ENCODE data around the gene PGM3. TPM values are rescaled to one million over a fixed set of nuclear protein-coding genes. Genes with fewer than 3 reads are reported as not detected.

PGM3 gene
- polyA plus RNA-seq (2013, experiment 1 of 4) = 48.3 TPM
- polyA plus RNA-seq (2013, experiment 2 of 4) = 51.0 TPM
- 47.0 TPM for polyA plus RNA-seq (2013, experiment 3 of 4)
- polyA plus RNA-seq (2013, experiment 4 of 4) = 48.6 TPM

- peak within 1 kb of the TSS; percentile 65 for H3K27ac ChIP-seq (ENCODE audit: insufficient read depth, low read depth, low read length, poor library complexity, severe bottlenecking)
- H3K36me3 ChIP-seq (ENCODE audit: control insufficient read depth, insufficient read depth, low read length) = peaks cover 14% of the 10 kb centered on the region
- H3K27me3 ChIP-seq (ENCODE audit: control insufficient read depth, insufficient read depth, low read length, poor library complexity, severe bottlenecking) = no peaks in the 10 kb centered on the region
- peaks cover 2% of the 10 kb centered on the region for H3K4me1 ChIP-seq (ENCODE audit: control insufficient read depth, insufficient read depth, low read length)
- no peaks in the 10 kb centered on the region for H3K9me3 ChIP-seq (ENCODE audit: control insufficient read depth, low read length)
- WGBS, 2 experiments = 0% methylated on average over 88 of the region's 88 CpGs
- peak within 1 kb of the TSS; percentile 93 for H3K4me3 ChIP-seq (ENCODE audit: insufficient read depth, low read depth, low read length)
Measured at GRCh38 chr6:83192871-83193746, at the start of gene PGM3, which contains the start of gene RWDD2A. PGM3 (minus strand) TSS chr6:83193265; CDS start chr6:83191012, 2,253 bp downstream. RWDD2A (plus strand) TSS chr6:83193357; CDS start chr6:83194452, 1,095 bp downstream.

- 90 to 100% methylated on average over 1 of the region's 1 CpG for WGBS, 2 experiments
- Histone ChIP-seq H3K4me3 (ENCODE audit: insufficient read depth, low read depth, low read length) (no peak overlapping the region), H3K27me3 (ENCODE audit: control insufficient read depth, insufficient read depth, low read length, poor library complexity, severe bottlenecking) (no peaks in the 10 kb centered on the region), H3K36me3 (ENCODE audit: control insufficient read depth, insufficient read depth, low read length) (no peaks in the 10 kb centered on the region), H3K4me1 (ENCODE audit: control insufficient read depth, insufficient read depth, low read length) (no peaks in the 10 kb centered on the region), H3K27ac (ENCODE audit: insufficient read depth, low read depth, low read length, poor library complexity, severe bottlenecking) (no peak overlapping the region), H3K9me3 (ENCODE audit: control insufficient read depth, low read length) (no peaks in the 10 kb centered on the region)
Measured at GRCh38 chr6:83231146-83231545, 38.1 kb upstream of the PGM3 start.

GRCh38 chr6:83226517-83226916 lies 33.5 kb upstream of the PGM3 start:
- Histone ChIP-seq H3K4me1 (ENCODE audit: control insufficient read depth, insufficient read depth, low read length) (no peaks in the 10 kb centered on the region), H3K4me3 (ENCODE audit: insufficient read depth, low read depth, low read length) (no peak overlapping the region), H3K27ac (ENCODE audit: insufficient read depth, low read depth, low read length, poor library complexity, severe bottlenecking) (no peak overlapping the region), H3K9me3 (ENCODE audit: control insufficient read depth, low read length) (no peaks in the 10 kb centered on the region), H3K36me3 (ENCODE audit: control insufficient read depth, insufficient read depth, low read length) (no peaks in the 10 kb centered on the region), H3K27me3 (ENCODE audit: control insufficient read depth, insufficient read depth, low read length, poor library complexity, severe bottlenecking) (no peaks in the 10 kb centered on the region)
- no CpG with 5 or more reads among the region's 1 CpG for WGBS, 2 experiments

- 60 to 67% methylated on average over 3 of the region's 3 CpGs for WGBS, 2 experiments
- no peaks in the 10 kb centered on the region for H3K4me1 ChIP-seq (ENCODE audit: control insufficient read depth, insufficient read depth, low read length)
- no peaks in the 10 kb centered on the region for H3K9me3 ChIP-seq (ENCODE audit: control insufficient read depth, low read length)
- H3K27ac ChIP-seq (ENCODE audit: insufficient read depth, low read depth, low read length, poor library complexity, severe bottlenecking) = no peak overlapping the region
- H3K4me3 ChIP-seq (ENCODE audit: insufficient read depth, low read depth, low read length) = no peak overlapping the region
- no peaks in the 10 kb centered on the region for H3K27me3 ChIP-seq (ENCODE audit: control insufficient read depth, insufficient read depth, low read length, poor library complexity, severe bottlenecking)
- no peaks in the 10 kb centered on the region for H3K36me3 ChIP-seq (ENCODE audit: control insufficient read depth, insufficient read depth, low read length)
Measured at GRCh38 chr6:83221889-83222479, 28.9 kb upstream of the PGM3 start.

GRCh38 chr6:83221276-83221675 lies 28.2 kb upstream of the PGM3 start:
- WGBS, 2 experiments = 94 to 100% methylated on average over 1 of the region's 1 CpG
- H3K4me3 ChIP-seq (ENCODE audit: insufficient read depth, low read depth, low read length) = no peak overlapping the region
- H3K36me3 ChIP-seq (ENCODE audit: control insufficient read depth, insufficient read depth, low read length) = no peaks in the 10 kb centered on the region
- no peak overlapping the region for H3K27ac ChIP-seq (ENCODE audit: insufficient read depth, low read depth, low read length, poor library complexity, severe bottlenecking)
- no peaks in the 10 kb centered on the region for H3K4me1 ChIP-seq (ENCODE audit: control insufficient read depth, insufficient read depth, low read length)
- H3K27me3 ChIP-seq (ENCODE audit: control insufficient read depth, insufficient read depth, low read length, poor library complexity, severe bottlenecking) = no peaks in the 10 kb centered on the region
- no peaks in the 10 kb centered on the region for H3K9me3 ChIP-seq (ENCODE audit: control insufficient read depth, low read length)

GRCh38 chr6:83220121-83220520 lies 27.1 kb upstream of the PGM3 start:
- Histone ChIP-seq H3K4me3 (ENCODE audit: insufficient read depth, low read depth, low read length) (no peak overlapping the region), H3K27me3 (ENCODE audit: control insufficient read depth, insufficient read depth, low read length, poor library complexity, severe bottlenecking) (no peaks in the 10 kb centered on the region), H3K27ac (ENCODE audit: insufficient read depth, low read depth, low read length, poor library complexity, severe bottlenecking) (no peak overlapping the region), H3K36me3 (ENCODE audit: control insufficient read depth, insufficient read depth, low read length) (no peaks in the 10 kb centered on the region), H3K4me1 (ENCODE audit: control insufficient read depth, insufficient read depth, low read length) (no peaks in the 10 kb centered on the region), H3K9me3 (ENCODE audit: control insufficient read depth, low read length) (no peaks in the 10 kb centered on the region)

GRCh38 chr6:83218646-83219045 lies 25.6 kb upstream of the PGM3 start:
- 86 to 90% methylated on average over 2 of the region's 3 CpGs for WGBS, 2 experiments
- Histone ChIP-seq H3K4me3 (ENCODE audit: insufficient read depth, low read depth, low read length) (no peak overlapping the region), H3K27me3 (ENCODE audit: control insufficient read depth, insufficient read depth, low read length, poor library complexity, severe bottlenecking) (no peaks in the 10 kb centered on the region), H3K9me3 (ENCODE audit: control insufficient read depth, low read length) (no peaks in the 10 kb centered on the region), H3K36me3 (ENCODE audit: control insufficient read depth, insufficient read depth, low read length) (no peaks in the 10 kb centered on the region), H3K4me1 (ENCODE audit: control insufficient read depth, insufficient read depth, low read length) (no peaks in the 10 kb centered on the region), H3K27ac (ENCODE audit: insufficient read depth, low read depth, low read length, poor library complexity, severe bottlenecking) (no peak overlapping the region)

- no peaks in the 10 kb centered on the region for H3K27me3 ChIP-seq (ENCODE audit: control insufficient read depth, insufficient read depth, low read length, poor library complexity, severe bottlenecking)
- no peaks in the 10 kb centered on the region for H3K4me1 ChIP-seq (ENCODE audit: control insufficient read depth, insufficient read depth, low read length)
- H3K27ac ChIP-seq (ENCODE audit: insufficient read depth, low read depth, low read length, poor library complexity, severe bottlenecking) = no peak overlapping the region
- H3K4me3 ChIP-seq (ENCODE audit: insufficient read depth, low read depth, low read length) = no peak overlapping the region
- H3K36me3 ChIP-seq (ENCODE audit: control insufficient read depth, insufficient read depth, low read length) = no peaks in the 10 kb centered on the region
- no peaks in the 10 kb centered on the region for H3K9me3 ChIP-seq (ENCODE audit: control insufficient read depth, low read length)
Measured at GRCh38 chr6:83216806-83217205, 23.7 kb upstream of the PGM3 start.

GRCh38 chr6:83215131-83216047 lies 22.3 kb upstream of the PGM3 start:
- H3K27me3 ChIP-seq (ENCODE audit: control insufficient read depth, insufficient read depth, low read length, poor library complexity, severe bottlenecking) = no peaks in the 10 kb centered on the region
- no peak overlapping the region for H3K27ac ChIP-seq (ENCODE audit: insufficient read depth, low read depth, low read length, poor library complexity, severe bottlenecking)
- 66 to 70% methylated on average over 7 of the region's 7 CpGs for WGBS, 2 experiments
- no peaks in the 10 kb centered on the region for H3K9me3 ChIP-seq (ENCODE audit: control insufficient read depth, low read length)
- no peaks in the 10 kb centered on the region for H3K36me3 ChIP-seq (ENCODE audit: control insufficient read depth, insufficient read depth, low read length)
- H3K4me1 ChIP-seq (ENCODE audit: control insufficient read depth, insufficient read depth, low read length) = no peaks in the 10 kb centered on the region
- H3K4me3 ChIP-seq (ENCODE audit: insufficient read depth, low read depth, low read length) = no peak overlapping the region

All from ectodermal cell (in vitro differentiated cells).